Right renal pelvis (tissue), 4 donors: ENCODE results near the gene ADAMTS17. TPM values are rescaled to one million over a fixed set of nuclear protein-coding genes. Genes with fewer than 3 reads are reported as not detected.

ENCODE experiments used
- DNase-seq, 4 donors: peaks; one replicate each; pipeline ENCODE4 v3.0.0-alpha.2; 2013; ENCODE audit warnings: low read depth in 4 of 4, low spot score in 3 of 4, missing footprints in 1 of 4
- polyA plus RNA-seq, 4 donors: library from polyadenylated mRNA; unstranded; fragments of 120-200 nt; gene quantifications; one replicate each; pipeline ENCODE4 v1.2.1, GENCODE V29; 2013; ENCODE audit not compliant: insufficient read length in 4 of 4

Gene ADAMTS17
- polyA plus RNA-seq, 4 donors = 1.9 to 3.4 (median 2.6) TPM

GRCh38 chr15:100005715-100006114 lies 336.1 kb downstream of the ADAMTS17 start:
- no peak for DNase-seq

- no peak for DNase-seq
Measured at GRCh38 chr15:100005013-100005412, 336.8 kb downstream of the ADAMTS17 start.

- no peak for DNase-seq
Measured at GRCh38 chr15:100002787-100003536, 338.8 kb downstream of the ADAMTS17 start.

GRCh38 chr15:100002086-100002620 lies 339.6 kb downstream of the ADAMTS17 start:
- no peak for DNase-seq

DNA sequence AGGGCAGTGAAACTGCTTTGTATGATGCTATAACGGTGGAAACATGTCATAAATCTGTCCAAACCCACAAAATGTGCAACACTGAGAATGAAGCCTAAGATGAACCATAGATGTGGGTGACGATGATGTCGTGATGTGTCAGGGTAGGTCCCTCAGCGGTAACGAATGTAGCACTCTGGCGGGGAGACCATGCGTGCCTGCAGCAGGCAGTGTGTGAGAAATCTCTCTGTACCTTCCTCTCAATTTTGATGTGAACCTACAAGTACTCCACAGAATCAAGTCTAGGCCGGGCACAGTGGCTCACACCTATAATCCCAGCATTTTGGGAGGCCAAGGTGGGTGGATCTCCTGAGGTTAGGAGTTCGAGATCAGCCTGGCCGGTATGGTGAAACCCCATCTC lies 340.4 kb downstream of the ADAMTS17 start:
- DNase-seq = no peak

DNA sequence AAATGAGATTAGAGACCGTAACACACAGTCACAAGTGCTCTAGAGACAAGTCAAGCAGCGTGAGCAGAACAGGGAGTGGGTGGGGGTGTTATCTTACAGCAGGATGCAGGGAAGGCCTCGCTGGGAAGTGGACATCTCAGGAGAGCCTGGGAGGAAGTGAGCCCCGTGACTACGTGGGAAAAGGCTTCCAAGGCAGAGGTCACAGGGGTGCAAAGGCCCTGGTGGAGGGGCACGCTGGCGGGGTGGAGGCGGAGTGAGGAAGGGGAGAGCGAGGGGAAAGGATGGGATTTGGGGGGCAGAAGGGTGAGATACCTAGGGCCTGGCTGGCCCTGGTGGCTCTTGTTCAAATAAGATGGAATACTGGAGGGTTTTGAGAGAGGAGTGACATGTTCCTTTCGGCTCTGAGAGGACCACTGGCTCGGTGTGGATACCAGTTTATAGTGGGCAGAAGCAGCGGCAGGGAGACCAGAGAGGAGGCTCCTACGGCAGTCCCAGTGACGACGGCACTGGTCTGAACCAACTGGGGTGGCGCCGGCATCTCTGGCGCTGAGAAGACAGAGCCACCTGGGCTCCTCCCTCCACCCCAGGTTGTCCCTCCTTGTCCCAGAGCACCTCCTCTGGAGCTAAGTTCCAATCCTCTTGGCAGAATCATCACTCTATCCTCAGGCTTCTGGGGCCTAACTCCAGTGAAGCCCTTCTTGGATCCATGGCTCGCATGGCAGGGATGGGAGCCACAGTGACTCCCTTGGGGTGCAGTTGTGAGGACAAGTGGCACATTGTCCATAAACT lies 342.3 kb downstream of the ADAMTS17 start:
- no peak for DNase-seq

DNA sequence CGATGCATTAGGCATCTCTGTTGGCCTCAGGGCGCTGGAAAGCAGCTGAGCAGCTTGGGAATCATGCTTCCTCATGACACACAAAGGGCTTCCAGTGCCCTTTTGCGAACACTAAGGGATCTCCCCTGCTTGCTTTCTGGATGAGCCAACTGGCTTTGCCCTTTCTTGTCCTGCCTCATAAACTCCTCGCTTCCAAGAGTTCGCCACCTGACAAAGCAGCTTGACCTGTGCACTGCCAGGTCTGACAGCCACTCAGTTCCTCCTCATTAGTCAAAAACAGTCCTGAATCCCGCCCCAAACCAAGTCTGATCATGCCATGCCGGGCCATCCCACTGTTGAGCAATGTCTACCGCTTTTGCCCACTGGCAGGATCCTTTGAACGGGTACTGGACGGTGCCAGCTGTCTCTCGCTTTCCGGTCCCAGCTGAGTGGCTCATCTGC lies 343.1 kb downstream of the ADAMTS17 start:
- DNase-seq = no peak

DNA sequence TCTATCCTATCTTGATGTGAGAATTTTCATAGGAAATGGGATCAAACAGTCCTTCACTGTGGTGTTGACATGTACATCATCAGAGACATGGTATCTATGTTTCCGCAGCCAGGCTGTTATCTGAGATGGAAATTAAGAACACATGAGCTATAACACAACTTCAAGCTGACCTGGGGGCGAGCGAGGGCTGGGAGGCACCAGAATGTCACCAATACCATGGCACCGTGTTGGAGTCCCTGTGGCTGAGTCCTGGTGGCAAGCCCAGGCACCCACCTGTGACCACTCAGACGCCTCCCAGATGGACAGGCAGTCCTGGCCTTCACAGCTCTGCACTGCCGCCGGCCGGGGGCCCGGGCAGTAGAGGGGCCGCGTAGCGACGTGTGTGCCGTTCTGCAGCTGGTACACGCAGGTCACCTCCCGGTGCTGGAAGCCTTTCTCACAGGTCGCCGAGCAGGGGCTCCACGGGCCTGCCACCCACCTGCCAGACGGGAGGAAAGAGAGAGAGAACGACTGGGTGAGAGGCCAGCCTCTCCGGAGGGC lies 344.6 kb downstream of the ADAMTS17 start:
- no peak for DNase-seq

DNA sequence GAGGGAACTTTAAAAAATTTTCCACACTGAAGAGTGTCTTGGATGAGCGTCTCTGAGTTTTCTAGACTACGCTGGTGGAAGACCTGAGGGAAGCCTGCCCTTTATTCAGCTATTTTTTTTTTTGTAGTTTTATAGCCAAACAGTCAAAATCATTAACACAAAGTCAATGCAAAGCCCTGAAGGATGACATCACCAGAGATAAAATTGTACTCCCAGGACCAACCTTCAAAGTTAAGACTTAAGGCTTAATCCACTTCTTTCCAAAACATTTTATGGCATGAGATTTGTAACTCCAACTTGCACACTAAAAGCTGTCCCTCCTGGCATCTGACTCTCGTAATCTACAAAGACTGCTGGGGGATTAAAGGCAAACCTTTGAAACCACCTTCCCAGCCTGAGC lies 345.1 kb downstream of the ADAMTS17 start:
- DNase-seq = no peak

- DNase-seq = no peak
Measured at GRCh38 chr15:99995543-99995942, 346.2 kb downstream of the ADAMTS17 start.

DNA sequence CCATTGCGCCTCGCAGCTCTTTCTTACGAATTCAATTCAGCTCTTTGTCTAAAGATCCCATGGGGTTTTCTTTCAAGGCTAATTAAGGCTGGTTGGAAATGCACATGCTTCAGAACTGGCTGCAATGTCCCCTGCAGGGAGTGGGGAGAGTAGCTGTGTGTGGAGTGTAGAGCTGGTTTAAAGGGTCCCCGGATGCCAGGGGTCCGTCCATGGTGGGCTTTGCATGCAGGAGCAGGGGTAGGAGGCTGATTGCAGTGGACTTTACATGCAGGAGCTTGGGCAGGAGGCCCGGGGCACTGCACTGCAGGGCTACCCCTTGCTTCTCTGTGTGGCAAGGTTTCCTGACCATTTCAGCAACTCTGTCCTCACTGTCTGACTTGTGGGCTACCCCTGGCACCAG lies 346.9 kb downstream of the ADAMTS17 start:
- DNase-seq = no peak

DNA sequence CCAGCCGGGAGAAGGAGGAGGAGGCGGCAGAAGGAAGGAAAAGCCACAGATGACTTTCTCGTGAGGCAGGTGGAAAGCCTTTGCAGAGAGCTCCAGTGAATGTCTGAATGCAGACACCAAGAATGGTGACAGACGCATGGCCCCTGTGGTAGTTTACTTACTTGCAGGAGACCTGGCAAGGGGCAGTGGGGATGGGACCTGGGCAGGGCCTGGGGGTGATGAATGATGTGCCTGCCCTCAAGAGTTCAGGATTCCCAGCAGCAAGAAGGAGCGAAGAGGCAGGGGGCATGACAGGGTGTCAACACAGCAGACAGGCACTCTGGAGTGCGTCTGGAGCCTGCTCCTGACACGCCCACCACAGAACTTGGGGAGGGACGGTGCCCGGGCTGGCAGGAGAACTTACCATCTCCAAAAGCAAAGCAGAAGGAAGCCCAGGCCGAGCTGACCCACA lies 348.1 kb downstream of the ADAMTS17 start:
- no peak for DNase-seq

GRCh38 chr15:99993262-99993661 lies 348.5 kb downstream of the ADAMTS17 start:
- no peak for DNase-seq

DNA sequence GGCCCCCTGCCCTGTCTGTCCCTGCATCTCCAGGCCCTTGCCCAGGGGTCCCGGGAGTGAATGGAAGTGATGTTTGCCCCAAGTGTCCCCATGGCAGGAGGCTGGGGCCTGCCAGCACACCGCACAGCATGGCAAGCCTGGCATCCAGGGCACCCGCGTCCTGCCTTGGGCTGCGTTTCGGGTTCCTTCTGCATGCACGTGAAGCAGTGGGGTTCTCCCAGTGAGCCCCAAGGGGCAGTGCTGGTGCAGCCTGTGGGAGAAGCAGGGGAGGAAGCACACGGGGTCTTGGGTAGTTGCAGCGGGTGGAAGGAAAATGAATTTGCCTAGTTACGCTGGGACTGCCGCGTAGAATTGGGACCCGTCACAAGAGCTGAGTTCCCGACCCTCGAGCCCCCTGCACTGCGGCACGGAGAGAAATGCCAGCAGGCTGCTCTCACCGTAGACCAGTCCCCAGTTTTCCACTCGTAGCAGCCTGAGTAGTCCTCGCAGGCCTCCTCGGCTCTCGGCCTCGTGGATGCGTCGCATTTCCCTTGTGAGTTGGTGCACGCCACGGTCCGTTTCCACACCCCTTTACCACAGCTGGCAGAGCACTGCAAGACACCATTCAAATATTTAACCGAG lies 349.1 kb downstream of the ADAMTS17 start:
- no peak for DNase-seq

DNA sequence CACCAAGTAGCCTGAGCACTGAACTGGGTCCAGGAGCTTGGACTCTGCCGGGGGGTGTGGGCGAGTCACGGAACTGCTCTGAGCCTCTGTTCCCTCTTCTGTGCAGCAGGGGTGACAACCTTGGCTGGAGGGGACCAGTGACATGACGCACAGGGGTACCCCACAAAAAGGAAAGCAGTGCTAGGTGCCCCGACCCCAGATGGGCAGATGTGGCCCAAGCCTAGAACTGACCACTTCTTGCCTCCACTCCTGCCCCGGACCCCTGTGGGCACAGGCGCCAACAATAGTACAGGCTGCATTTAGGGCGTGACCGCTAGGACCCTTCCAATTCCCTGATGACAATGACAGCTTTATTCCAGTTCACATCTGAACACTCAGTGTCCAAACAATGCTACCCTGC lies 352.7 kb downstream of the ADAMTS17 start:
- DNase-seq = no peak

DNA sequence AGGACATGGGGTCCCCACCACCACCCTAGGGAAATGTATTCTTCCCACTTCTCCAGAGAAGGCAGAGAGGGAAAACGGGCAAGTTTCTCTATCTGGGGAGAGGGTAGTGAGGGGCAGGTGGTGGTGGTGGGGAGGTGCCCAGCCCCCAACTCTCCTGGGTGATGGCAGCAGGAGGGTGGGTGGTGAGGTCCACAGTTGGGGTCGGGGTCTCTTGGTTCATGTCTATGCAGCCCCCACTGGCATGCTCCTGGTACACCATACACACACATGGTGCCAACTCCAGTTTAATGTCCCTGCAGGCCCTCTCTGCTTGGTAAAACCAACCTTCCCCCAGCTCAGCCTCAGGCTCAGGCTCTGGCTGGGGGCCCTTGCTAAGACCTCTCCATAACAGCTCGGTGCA lies 354.1 kb downstream of the ADAMTS17 start:
- DNase-seq = no peak

- DNase-seq = no peak
Measured at GRCh38 chr15:99987119-99987506, 354.7 kb downstream of the ADAMTS17 start.

GRCh38 chr15:99986297-99987118 lies 355.3 kb downstream of the ADAMTS17 start:
- no peak for DNase-seq

- DNase-seq = no peak
Measured at GRCh38 chr15:99985878-99986277, 355.9 kb downstream of the ADAMTS17 start.
